Panc1 (cell line): ENCODE measurements around the gene PTGIS. TPM values are rescaled to one million over a fixed set of nuclear protein-coding genes. Genes with fewer than 3 reads are reported as not detected.

Experiments
- ATAC-seq: fragments of 200-7000 bp; cut with Tn5 transposase; 2 replicates; pipeline ENCODE4 v1.9.1; 2020; ENCODE audit warnings: mild to moderate bottlenecking, moderate library complexity
- BruUV-seq: library from RNA; stranded (reverse); fragments of 400-500 nt; replicated peaks from 2 replicates; lab custom pipeline; 2021; lab: Mats Ljungman, UMichigan
- CTCF ChIA-PET: fragments of 300-600 bp; sonication (Branson Sonifier 250); formaldehyde crosslinking; loops from one replicate; lab custom pipeline; 2022; ENCODE audit warnings: antibody characterized with exemption; lab: Charles Lee
- POLR2A ChIA-PET: fragments of 300-600 bp; sonication (Branson Sonifier 250); formaldehyde crosslinking; loops from one replicate; lab custom pipeline; 2022; ENCODE audit warnings: antibody characterized with exemption; lab: Charles Lee
- DNase-seq: peaks from one replicate; pipeline ENCODE4 v3.0.0-alpha.2; 2010; ENCODE audit warnings: low read depth, low spot score
- H3K27ac ChIP-seq: 2 replicates; pipeline ENCODE4 v1.5.1; 2011; ENCODE audit warnings: mild to moderate bottlenecking, low read length, inconsistent platforms
- H3K27me3 ChIP-seq: fragments of 200-500 bp; sonication (Bioruptor generic); 2 replicates; pipeline ENCODE4 v1.6.0; 2014; ENCODE audit warnings: low read length, inconsistent platforms; ENCODE audit not compliant: control insufficient read depth, insufficient read depth
- H3K36me3 ChIP-seq: fragments of 200-500 bp; sonication (Bioruptor generic); 2 replicates; pipeline ENCODE4 v1.5.1; 2014; ENCODE audit warnings: inconsistent platforms, mild to moderate bottlenecking, low read length, moderate library complexity; ENCODE audit not compliant: control insufficient read depth, insufficient read depth
- H3K4me1 ChIP-seq: 2 replicates; pipeline ENCODE4 v1.5.1; 2011; ENCODE audit warnings: inconsistent platforms, mild to moderate bottlenecking, low read length, moderate library complexity; ENCODE audit not compliant: control insufficient read depth, insufficient read depth
- H3K4me3 ChIP-seq, 2 experiments: 2 replicates each; pipeline ENCODE4 v1.5.1; 2011 to 2012; ENCODE audit warnings: low read depth in 2 of 2, low read length in 2 of 2, mild to moderate bottlenecking in 2 of 2, inconsistent platforms in 1 of 2, moderate library complexity in 1 of 2
- H3K9me3 ChIP-seq: fragments of 200-500 bp; sonication (Bioruptor generic); 2 replicates; pipeline ENCODE4 v1.5.1; 2014; ENCODE audit warnings: low read depth, mild to moderate bottlenecking, inconsistent platforms, low read length, moderate library complexity; ENCODE audit not compliant: control insufficient read depth, insufficient read depth
- CTCF ChIP-seq: fragments of 450-650 bp; IDR thresholded peaks from 2 replicates; pipeline ENCODE4 v1.5.1; 2017; ENCODE audit warnings: mild to moderate bottlenecking
- POLR2AphosphoS5 ChIP-seq: IDR thresholded peaks from 2 replicates; pipeline ENCODE4 v1.6.1; 2012; ENCODE audit warnings: mild to moderate bottlenecking, low read depth, low read length, moderate library complexity
- SIN3A ChIP-seq: IDR thresholded peaks from 2 replicates; pipeline ENCODE4 v1.6.1; 2012; ENCODE audit warnings: low read depth, mild to moderate bottlenecking, low read length, moderate library complexity, borderline replicate concordance; ENCODE audit not compliant: insufficient read depth
- TCF7L2 ChIP-seq: IDR thresholded peaks from 2 replicates; pipeline ENCODE4 v1.6.1; 2011; ENCODE audit warnings: mild to moderate bottlenecking, low read depth, low read length, inconsistent platforms
- in situ Hi-C: cut with HindIII; loops from 2 replicates; pipeline ENCODE4 v1.10.0; 2016; ENCODE audit warnings: low sequenced_read_pairs, low pct_unique_long_range_greater_than_20kb
- intact Hi-C: fragments of 100-400 bp; cut with micrococcal nuclease; formaldehyde crosslinking; loops from one replicate; pipeline ENCODE4 v1.10.0; 2022; ENCODE audit not compliant: unreplicated experiment
- total RNA-seq: library from RNA; stranded (reverse); gene quantifications from one replicate; pipeline ENCODE4 v1.2.1, GENCODE V29; 2021; ENCODE audit not compliant: unreplicated experiment
- TF ChIP-seq, protein P1 (sequence below), 2 experiments: IDR thresholded peaks; 2 replicates each; pipeline ENCODE4 v1.6.1; 2011 to 2012; ENCODE audit warnings: low read depth in 2 of 2, control low read depth in 1 of 2, low read length in 1 of 2, mild to moderate bottlenecking in 1 of 2, moderate library complexity in 1 of 2; ENCODE audit not compliant: insufficient read depth in 1 of 2

The PTGIS gene
- total RNA-seq, 1 experiment from 2014 or later: 4.4 TPM

DNA sequence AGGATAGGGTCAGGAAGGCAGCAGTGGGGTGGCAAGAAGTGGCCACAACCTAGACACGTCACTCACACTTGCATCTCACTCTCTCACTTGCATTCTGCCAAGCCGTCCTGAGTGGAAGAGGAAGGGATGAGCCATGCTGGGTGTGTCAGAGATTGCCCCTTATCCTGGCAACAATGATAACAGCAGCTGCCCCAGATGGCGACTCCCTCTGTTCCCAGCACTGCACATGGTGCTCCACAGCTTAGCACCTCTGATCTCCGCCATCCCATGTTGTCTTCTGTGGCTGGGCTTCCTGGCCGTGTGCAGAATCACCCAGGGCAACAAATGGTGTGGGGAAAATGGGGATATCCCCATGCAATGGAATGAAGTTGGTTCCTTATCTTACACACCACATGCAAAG lies 96.5 kb downstream of the PTGIS start:
- POLR2A ChIA-PET: no interaction called here
- Histone ChIP-seq H3K36me3 (no peaks in the 10 kb centered on the region), H3K27ac (no peak overlapping the region), H3K4me1 (no peaks in the 10 kb centered on the region), H3K27me3 (no peaks in the 10 kb centered on the region), H3K9me3 (no peaks in the 10 kb centered on the region), H3K4me3 (no peak overlapping the region)
- intact Hi-C loops (no loop called here), in situ Hi-C loops (no loop called here)
- no TSS peak for BruUV-seq
- no peak for DNase-seq
- ATAC-seq: no peak
- CTCF ChIA-PET: no interaction called here
- TF ChIP-seq POLR2AphosphoS5 (no peak), TCF7L2 (no peak), SIN3A (no peak), CTCF (no peak)
- TF ChIP-seq, protein P1, sequence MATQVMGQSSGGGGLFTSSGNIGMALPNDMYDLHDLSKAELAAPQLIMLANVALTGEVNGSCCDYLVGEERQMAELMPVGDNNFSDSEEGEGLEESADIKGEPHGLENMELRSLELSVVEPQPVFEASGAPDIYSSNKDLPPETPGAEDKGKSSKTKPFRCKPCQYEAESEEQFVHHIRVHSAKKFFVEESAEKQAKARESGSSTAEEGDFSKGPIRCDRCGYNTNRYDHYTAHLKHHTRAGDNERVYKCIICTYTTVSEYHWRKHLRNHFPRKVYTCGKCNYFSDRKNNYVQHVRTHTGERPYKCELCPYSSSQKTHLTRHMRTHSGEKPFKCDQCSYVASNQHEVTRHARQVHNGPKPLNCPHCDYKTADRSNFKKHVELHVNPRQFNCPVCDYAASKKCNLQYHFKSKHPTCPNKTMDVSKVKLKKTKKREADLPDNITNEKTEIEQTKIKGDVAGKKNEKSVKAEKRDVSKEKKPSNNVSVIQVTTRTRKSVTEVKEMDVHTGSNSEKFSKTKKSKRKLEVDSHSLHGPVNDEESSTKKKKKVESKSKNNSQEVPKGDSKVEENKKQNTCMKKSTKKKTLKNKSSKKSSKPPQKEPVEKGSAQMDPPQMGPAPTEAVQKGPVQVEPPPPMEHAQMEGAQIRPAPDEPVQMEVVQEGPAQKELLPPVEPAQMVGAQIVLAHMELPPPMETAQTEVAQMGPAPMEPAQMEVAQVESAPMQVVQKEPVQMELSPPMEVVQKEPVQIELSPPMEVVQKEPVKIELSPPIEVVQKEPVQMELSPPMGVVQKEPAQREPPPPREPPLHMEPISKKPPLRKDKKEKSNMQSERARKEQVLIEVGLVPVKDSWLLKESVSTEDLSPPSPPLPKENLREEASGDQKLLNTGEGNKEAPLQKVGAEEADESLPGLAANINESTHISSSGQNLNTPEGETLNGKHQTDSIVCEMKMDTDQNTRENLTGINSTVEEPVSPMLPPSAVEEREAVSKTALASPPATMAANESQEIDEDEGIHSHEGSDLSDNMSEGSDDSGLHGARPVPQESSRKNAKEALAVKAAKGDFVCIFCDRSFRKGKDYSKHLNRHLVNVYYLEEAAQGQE (IDR thresholded peaks at IDR 0.05; ENCODE audit: insufficient read depth in 1 of 2, low read depth in 2 of 2, low read length in 1 of 2): no peak

GRCh38 chr20:49470922-49471321 lies 97.0 kb downstream of the PTGIS start:
- TF ChIP-seq TCF7L2: no peak
- no peak for TF ChIP-seq SIN3A
- TF ChIP-seq POLR2AphosphoS5: no peak
- TF ChIP-seq, protein P1 (IDR thresholded peaks at IDR 0.05; ENCODE audit: insufficient read depth in 1 of 2, low read depth in 2 of 2, low read length in 1 of 2): no peak
- TF ChIP-seq CTCF: no peak
- no peaks in the 10 kb centered on the region for H3K27me3 ChIP-seq
- no peaks in the 10 kb centered on the region for H3K36me3 ChIP-seq
- DNase-seq (no peak), ATAC-seq (no peak)
- ChIA-PET CTCF (no interaction called here), POLR2A (no interaction called here)
- H3K27ac ChIP-seq: no peak overlapping the region
- intact Hi-C loops: no loop called here
- BruUV-seq: no TSS peak
- H3K4me3 ChIP-seq: no peak overlapping the region
- H3K9me3 ChIP-seq: no peaks in the 10 kb centered on the region
- no peaks in the 10 kb centered on the region for H3K4me1 ChIP-seq
- in situ Hi-C loops: no loop called here
